Gastroesophageal sphincter (tissue), 3 donors: ENCODE measurements around the gene CECR2.

Experiments
- POLR2A ChIP-seq, 2 donors: fragments of 450-650 bp; IDR thresholded peaks; one replicate each; pipeline ENCODE4 v1.6.1; 2017; ENCODE audit warnings: antibody characterized with exemption in 2 of 2, mild to moderate bottlenecking in 2 of 2, moderate library complexity in 1 of 2
- TF ChIP-seq, protein P1 (sequence below), 4 experiments: fragments of 200-600 bp in 2 of 4; fragments of 450-650 bp in 2 of 4; sonication (generic) in 1 of 4; IDR thresholded peaks; one replicate each; pipeline ENCODE4 v1.5.1; 2017 to 2019; ENCODE audit warnings: antibody characterized with exemption in 4 of 4, mild to moderate bottlenecking in 2 of 4, moderate library complexity in 2 of 4

DNA sequence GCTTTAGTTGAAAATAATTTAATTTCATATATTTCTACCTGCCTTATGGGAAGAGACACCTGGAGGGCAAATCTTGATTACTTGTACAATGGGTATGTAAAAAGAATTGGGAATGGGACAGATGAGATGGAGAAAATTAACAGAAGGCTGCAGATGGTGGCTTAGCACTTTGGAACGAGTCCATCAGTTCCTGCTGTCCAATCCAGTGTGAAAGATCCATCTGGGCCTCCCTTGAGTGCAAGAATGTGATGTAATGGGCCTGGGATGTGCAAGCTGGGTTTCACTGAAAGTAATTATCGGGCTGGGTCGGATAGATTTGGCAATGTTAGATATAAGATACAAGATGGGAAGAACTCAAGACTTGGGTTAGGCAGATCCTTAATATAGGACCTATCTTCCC is 42.0 kb downstream of the CECR2 start:
- TF ChIP-seq, protein P1, sequence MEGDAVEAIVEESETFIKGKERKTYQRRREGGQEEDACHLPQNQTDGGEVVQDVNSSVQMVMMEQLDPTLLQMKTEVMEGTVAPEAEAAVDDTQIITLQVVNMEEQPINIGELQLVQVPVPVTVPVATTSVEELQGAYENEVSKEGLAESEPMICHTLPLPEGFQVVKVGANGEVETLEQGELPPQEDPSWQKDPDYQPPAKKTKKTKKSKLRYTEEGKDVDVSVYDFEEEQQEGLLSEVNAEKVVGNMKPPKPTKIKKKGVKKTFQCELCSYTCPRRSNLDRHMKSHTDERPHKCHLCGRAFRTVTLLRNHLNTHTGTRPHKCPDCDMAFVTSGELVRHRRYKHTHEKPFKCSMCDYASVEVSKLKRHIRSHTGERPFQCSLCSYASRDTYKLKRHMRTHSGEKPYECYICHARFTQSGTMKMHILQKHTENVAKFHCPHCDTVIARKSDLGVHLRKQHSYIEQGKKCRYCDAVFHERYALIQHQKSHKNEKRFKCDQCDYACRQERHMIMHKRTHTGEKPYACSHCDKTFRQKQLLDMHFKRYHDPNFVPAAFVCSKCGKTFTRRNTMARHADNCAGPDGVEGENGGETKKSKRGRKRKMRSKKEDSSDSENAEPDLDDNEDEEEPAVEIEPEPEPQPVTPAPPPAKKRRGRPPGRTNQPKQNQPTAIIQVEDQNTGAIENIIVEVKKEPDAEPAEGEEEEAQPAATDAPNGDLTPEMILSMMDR (IDR thresholded peaks at IDR 0.05): no peak
- no peak for TF ChIP-seq POLR2A (IDR thresholded peaks at IDR 0.05)
